Fibroblast of skin of scalp (primary cell): ENCODE results near the gene SDF2L1.
"Not testable (repeated sequence)": the region's sequence is repeated elsewhere in the genome, so short reads cannot be mapped to it uniquely, and the experiment has no call there.

Source experiments
- DNase-seq: peaks from one replicate; pipeline ENCODE4 v3.0.0-alpha.2; 2013

SDF2L1 gene

GRCh38 chr22:21688341-21688705, 46.2 kb downstream of the SDF2L1 start:
- DNase-seq, result no peak

GRCh38 chr22:21688706-21689381, 46.7 kb downstream of the SDF2L1 start:
- no peak for DNase-seq

GRCh38 chr22:21690401-21690801, 48.3 kb downstream of the SDF2L1 start:
- DNase-seq, result no peak

GRCh38 chr22:21691816-21692215, 49.7 kb downstream of the SDF2L1 start:
- no peak for DNase-seq

GRCh38 chr22:21692856-21693255, 50.8 kb downstream of the SDF2L1 start:
- DNase-seq, result not testable (repeated sequence)

- no peak for DNase-seq
Observed at GRCh38 chr22:21693333-21693998, 51.4 kb downstream of the SDF2L1 start.
